SK-N-SH treated with all-trans-retinoic acid at 6 μM for 48 hours (cell line): Measurements from ENCODE around the gene GPALPP1.

ENCODE experiments used
- CSRNP3 ChIP-seq: fragments of 250-450 bp; sonication (Bioruptor Pico); IDR thresholded peaks from 2 replicates; pipeline ENCODE4 v1.5.1; 2021; ENCODE audit warnings: mild to moderate bottlenecking, moderate library complexity
- POU6F1 ChIP-seq: fragments of 250-450 bp; sonication (Bioruptor Pico); IDR thresholded peaks from 2 replicates; pipeline ENCODE4 v1.8.0; 2021; ENCODE audit warnings: low read depth, mild to moderate bottlenecking, moderate library complexity, borderline replicate concordance
- SNAI2 ChIP-seq: fragments of 250-450 bp; sonication (Bioruptor Pico); IDR thresholded peaks from 2 replicates; pipeline ENCODE4 v1.5.0; 2020; ENCODE audit warnings: mild to moderate bottlenecking, moderate library complexity
- ZNF70 ChIP-seq: fragments of 450-650 bp; formaldehyde crosslinking; IDR thresholded peaks from 2 replicates; pipeline ENCODE4 v1.5.0; 2020; ENCODE audit warnings: mild to moderate bottlenecking, moderate library complexity

DNA sequence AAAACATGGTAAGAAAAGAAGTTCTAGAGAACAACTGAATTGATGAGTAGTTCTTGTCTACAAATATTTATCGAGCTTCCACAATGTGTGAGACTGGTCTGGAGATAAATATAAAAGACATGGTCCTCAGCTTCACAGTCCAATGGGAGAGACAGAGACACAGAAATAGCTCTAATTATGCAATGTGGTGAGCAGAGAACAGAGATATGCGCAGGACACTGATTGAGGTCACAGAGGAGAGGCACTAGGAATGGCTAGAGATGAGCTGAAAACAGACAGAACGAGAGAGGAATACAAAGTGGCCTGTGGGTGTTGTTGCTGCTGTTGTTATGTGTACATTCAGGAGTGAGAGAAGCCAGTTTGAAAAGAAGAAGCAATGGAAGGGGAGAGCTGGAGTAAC, 53.2 kb downstream of the GPALPP1 start:
- TF ChIP-seq POU6F1 (CRISPR knock-in tag) (no peak), ZNF70 (no peak), SNAI2 (CRISPR knock-in tag) (no peak), CSRNP3 (CRISPR knock-in tag) (no peak)
